ENCODE data around the gene LRRC23.

Gene LRRC23

DNA sequence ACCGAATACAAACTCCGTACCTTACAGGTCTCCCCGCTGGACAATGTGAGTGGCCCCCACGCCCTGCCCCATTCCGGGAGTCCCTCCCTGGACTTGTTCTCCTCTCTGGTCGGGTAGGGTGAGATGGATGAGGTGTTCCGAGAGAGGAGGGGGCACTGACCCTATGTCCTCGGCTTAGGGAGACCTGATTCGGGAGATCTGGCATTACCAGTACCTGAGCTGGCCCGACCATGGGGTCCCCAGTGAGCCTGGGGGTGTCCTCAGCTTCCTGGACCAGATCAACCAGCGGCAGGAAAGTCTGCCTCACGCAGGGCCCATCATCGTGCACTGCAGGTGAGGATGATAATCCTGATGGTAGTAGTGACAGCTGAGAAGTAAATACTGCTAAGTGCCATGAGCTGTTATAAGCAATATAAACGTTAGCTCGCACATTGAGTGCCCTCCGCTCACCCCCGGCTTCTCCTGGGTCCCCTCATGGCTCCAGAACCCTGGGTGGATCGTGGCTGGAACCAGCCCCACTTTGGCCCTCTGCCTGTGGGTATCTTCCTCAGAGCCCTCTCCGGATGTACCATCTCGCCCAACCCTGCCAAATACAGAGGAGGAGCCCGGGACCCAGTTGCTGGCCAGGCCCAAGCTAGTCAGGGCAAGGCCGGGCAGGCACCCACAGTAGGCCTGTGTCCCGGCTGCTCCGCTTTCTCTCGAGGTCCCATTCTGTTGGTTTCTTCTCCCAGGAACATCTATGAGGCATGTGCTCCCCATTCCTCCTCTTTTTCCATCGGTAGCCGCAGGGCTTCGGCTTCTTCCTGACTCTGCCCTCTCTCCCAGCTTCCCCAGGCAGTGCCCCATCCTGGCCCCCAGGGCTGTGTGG, 53.4 kb downstream of the LRRC23 start:
- Histone ChIP-seq H3K36me3 (ENCODE audit: control insufficient read depth in 1 of 2, insufficient read depth in 2 of 2, low read length in 2 of 2) (peaks cover 12 to 16% of the 10 kb centered on the region in 2 experiments), H2BK120ac (ENCODE audit: insufficient read depth, low read length, poor library complexity) (no peak overlapping the region), H3K79me1 (ENCODE audit: low read length) (peaks cover 17% of the 10 kb centered on the region), H3K4me3 (ENCODE audit: low read depth, low read length) (no peak overlapping the region), H3K79me2 (ENCODE audit: control insufficient read depth, insufficient read depth, low read length, poor library complexity) (peaks cover 6% of the 10 kb centered on the region), H3K14ac (ENCODE audit: low read length) (no peak overlapping the region), H3K27ac (ENCODE audit: low read depth, low read length) (no peak overlapping the region), H3K4me1 (ENCODE audit: control insufficient read depth in 1 of 2, insufficient read depth in 2 of 2, low read length in 2 of 2) (peaks cover 6 to 13% of the 10 kb centered on the region in 2 experiments), H2BK12ac (ENCODE audit: low read length) (no peak overlapping the region), H2AFZ (ENCODE audit: insufficient read depth, low read length, poor library complexity) (no peak overlapping the region), H3K4ac (ENCODE audit: low read depth, low read length) (no peak overlapping the region), H3K18ac (ENCODE audit: low read length) (no peak overlapping the region), H2AK5ac (ENCODE audit: low read length) (no peak overlapping the region), H3K9ac (ENCODE audit: low read length) (no peak overlapping the region), H3K27me3 (ENCODE audit: insufficient read depth, low read length) (no peaks in the 10 kb centered on the region), H3K4me2 (ENCODE audit: low read length) (no peak overlapping the region), H4K12ac (ENCODE audit: low read depth, low read length) (no peak overlapping the region), H2BK5ac (ENCODE audit: low read depth, low read length, poor library complexity) (no peak overlapping the region), H3K9me3 (ENCODE audit: insufficient read depth, low read depth, low read length) (no peaks in the 10 kb centered on the region), H4K91ac (ENCODE audit: low read depth, low read length) (no peak overlapping the region), H4K8ac (ENCODE audit: low read depth, low read length) (no peak overlapping the region), H3K23ac (ENCODE audit: low read length) (no peak overlapping the region)
- WGBS (ENCODE audit: extremely low coverage, insufficient coverage, insufficient read length) = no CpG with 5 or more reads among the region's 28 CpGs
- DNase-seq = no peak

GRCh38 chr12:6958609-6959057, 54.0 kb downstream of the LRRC23 start:
- Histone ChIP-seq H4K12ac (ENCODE audit: low read depth, low read length) (no peak overlapping the region), H3K79me1 (ENCODE audit: low read length) (peaks cover 23% of the 10 kb centered on the region), H2BK5ac (ENCODE audit: low read depth, low read length, poor library complexity) (no peak overlapping the region), H3K4me3 (ENCODE audit: low read depth, low read length) (no peak overlapping the region), H3K4me2 (ENCODE audit: low read length) (no peak overlapping the region), H3K9ac (ENCODE audit: low read length) (no peak overlapping the region), H3K4ac (ENCODE audit: low read depth, low read length) (no peak overlapping the region), H3K18ac (ENCODE audit: low read length) (no peak overlapping the region), H2BK12ac (ENCODE audit: low read length) (no peak overlapping the region), H3K27ac (ENCODE audit: low read depth, low read length) (no peak overlapping the region), H3K23ac (ENCODE audit: low read length) (no peak overlapping the region), H2AFZ (ENCODE audit: insufficient read depth, low read length, poor library complexity) (no peak overlapping the region), H4K8ac (ENCODE audit: low read depth, low read length) (no peak overlapping the region), H4K91ac (ENCODE audit: low read depth, low read length) (no peak overlapping the region), H3K9me3 (ENCODE audit: insufficient read depth, low read depth, low read length) (peaks cover 2% of the 10 kb centered on the region), H2AK5ac (ENCODE audit: low read length) (no peak overlapping the region), H3K14ac (ENCODE audit: low read length) (no peak overlapping the region), H3K27me3 (ENCODE audit: insufficient read depth, low read length) (no peaks in the 10 kb centered on the region), H2BK120ac (ENCODE audit: insufficient read depth, low read length, poor library complexity) (no peak overlapping the region), H3K4me1 (ENCODE audit: control insufficient read depth in 1 of 2, insufficient read depth in 2 of 2, low read length in 2 of 2) (peaks cover 6 to 14% of the 10 kb centered on the region in 2 experiments), H3K79me2 (ENCODE audit: control insufficient read depth, insufficient read depth, low read length, poor library complexity) (peaks cover 11% of the 10 kb centered on the region), H3K36me3 (ENCODE audit: control insufficient read depth in 1 of 2, insufficient read depth in 2 of 2, low read length in 2 of 2) (peaks cover 12 to 16% of the 10 kb centered on the region in 2 experiments)
- no CpG with 5 or more reads among the region's 10 CpGs for WGBS (ENCODE audit: extremely low coverage, insufficient coverage, insufficient read length)
- no peak for DNase-seq

DNA sequence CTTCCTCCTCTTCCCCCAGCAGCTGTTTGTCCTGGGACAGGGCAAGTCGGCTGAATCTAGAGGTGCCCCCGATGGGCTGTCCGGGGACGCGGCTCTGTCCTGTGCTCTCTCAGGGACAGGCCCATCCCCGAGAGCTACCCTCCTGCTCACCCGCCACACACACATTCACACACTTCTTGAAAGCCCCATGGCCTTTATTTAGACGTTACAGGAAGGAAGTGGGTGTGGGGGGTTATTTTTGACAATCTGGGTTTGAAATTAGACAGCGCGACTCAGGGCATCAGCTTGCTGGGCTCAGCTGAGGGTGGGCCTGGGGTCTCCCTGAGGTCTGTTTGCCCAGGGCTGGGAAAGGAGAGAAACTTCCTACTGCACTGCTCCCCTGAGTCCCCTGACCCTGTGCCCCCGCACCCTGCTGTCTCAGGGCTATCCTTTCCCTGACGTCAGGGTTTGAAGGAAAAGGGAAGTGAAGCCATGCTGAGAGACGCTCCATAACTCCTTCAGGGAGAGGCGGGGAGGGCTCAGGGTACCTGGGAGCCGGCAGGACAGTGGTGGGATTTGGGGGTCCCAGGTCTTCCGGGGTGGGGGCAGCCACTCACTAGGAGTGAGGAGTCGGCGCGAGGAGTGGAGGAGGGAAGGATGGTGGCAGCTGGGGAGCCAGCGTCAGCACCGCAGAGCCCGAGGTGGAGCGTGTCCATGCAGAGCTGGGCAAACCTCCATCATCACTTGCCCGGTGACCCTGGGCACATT, 54.6 kb downstream of the LRRC23 start:
- H3K4me3 ChIP-seq (ENCODE audit: low read depth, low read length) = no peak overlapping the region
- H3K36me3 ChIP-seq (ENCODE audit: control insufficient read depth in 1 of 2, insufficient read depth in 2 of 2, low read length in 2 of 2) = peaks cover 14 to 16% of the 10 kb centered on the region in 2 experiments
- no peak overlapping the region for H3K23ac ChIP-seq (ENCODE audit: low read length)
- H2AK5ac ChIP-seq (ENCODE audit: low read length) = no peak overlapping the region
- peaks cover 6 to 16% of the 10 kb centered on the region in 2 experiments for H3K4me1 ChIP-seq (ENCODE audit: control insufficient read depth in 1 of 2, insufficient read depth in 2 of 2, low read length in 2 of 2)
- H3K9me3 ChIP-seq (ENCODE audit: insufficient read depth, low read depth, low read length) = peaks cover 2% of the 10 kb centered on the region
- no peak overlapping the region for H2BK5ac ChIP-seq (ENCODE audit: low read depth, low read length, poor library complexity)
- H2AFZ ChIP-seq (ENCODE audit: insufficient read depth, low read length, poor library complexity) = no peak overlapping the region
- H3K27ac ChIP-seq (ENCODE audit: low read depth, low read length) = no peak overlapping the region
- H3K27me3 ChIP-seq (ENCODE audit: insufficient read depth, low read length) = no peaks in the 10 kb centered on the region
- DNase-seq = peak in 1 of 2 donors; percentile 21
- no peak overlapping the region for H2BK120ac ChIP-seq (ENCODE audit: insufficient read depth, low read length, poor library complexity)
- H2BK12ac ChIP-seq (ENCODE audit: low read length) = no peak overlapping the region
- no peak overlapping the region for H3K4ac ChIP-seq (ENCODE audit: low read depth, low read length)
- H4K12ac ChIP-seq (ENCODE audit: low read depth, low read length) = no peak overlapping the region
- peaks cover 14% of the 10 kb centered on the region for H3K79me2 ChIP-seq (ENCODE audit: control insufficient read depth, insufficient read depth, low read length, poor library complexity)
- no peak overlapping the region for H3K14ac ChIP-seq (ENCODE audit: low read length)
- no peak overlapping the region for H3K4me2 ChIP-seq (ENCODE audit: low read length)
- H4K91ac ChIP-seq (ENCODE audit: low read depth, low read length) = no peak overlapping the region
- H3K79me1 ChIP-seq (ENCODE audit: low read length) = peaks cover 26% of the 10 kb centered on the region
- H3K9ac ChIP-seq (ENCODE audit: low read length) = no peak overlapping the region
- WGBS (ENCODE audit: extremely low coverage, insufficient coverage, insufficient read length) = no CpG with 5 or more reads among the region's 24 CpGs
- H3K18ac ChIP-seq (ENCODE audit: low read length) = no peak overlapping the region
- no peak overlapping the region for H4K8ac ChIP-seq (ENCODE audit: low read depth, low read length)

GRCh38 chr12:6959805-6960592, 55.4 kb downstream of the LRRC23 start:
- H3K4ac ChIP-seq (ENCODE audit: low read depth, low read length) = no peak overlapping the region
- peaks cover 2% of the 10 kb centered on the region for H3K9me3 ChIP-seq (ENCODE audit: insufficient read depth, low read depth, low read length)
- H3K79me1 ChIP-seq (ENCODE audit: low read length) = peaks cover 26% of the 10 kb centered on the region
- no peaks in the 10 kb centered on the region for H3K27me3 ChIP-seq (ENCODE audit: insufficient read depth, low read length)
- H3K4me2 ChIP-seq (ENCODE audit: low read length) = no peak overlapping the region
- H3K79me2 ChIP-seq (ENCODE audit: control insufficient read depth, insufficient read depth, low read length, poor library complexity) = peaks cover 19% of the 10 kb centered on the region
- no peak overlapping the region for H3K14ac ChIP-seq (ENCODE audit: low read length)
- H2BK5ac ChIP-seq (ENCODE audit: low read depth, low read length, poor library complexity) = no peak overlapping the region
- H2AK5ac ChIP-seq (ENCODE audit: low read length) = no peak overlapping the region
- no peak overlapping the region for H4K91ac ChIP-seq (ENCODE audit: low read depth, low read length)
- no peak overlapping the region for H2BK12ac ChIP-seq (ENCODE audit: low read length)
- no peak for DNase-seq
- H4K12ac ChIP-seq (ENCODE audit: low read depth, low read length) = no peak overlapping the region
- no peak overlapping the region for H3K9ac ChIP-seq (ENCODE audit: low read length)
- no peak overlapping the region for H3K4me3 ChIP-seq (ENCODE audit: low read depth, low read length)
- H3K4me1 ChIP-seq (ENCODE audit: control insufficient read depth in 1 of 2, insufficient read depth in 2 of 2, low read length in 2 of 2) = peaks cover 10 to 22% of the 10 kb centered on the region in 2 experiments
- H2BK120ac ChIP-seq (ENCODE audit: insufficient read depth, low read length, poor library complexity) = no peak overlapping the region
- WGBS (ENCODE audit: extremely low coverage, insufficient coverage, insufficient read length) = no CpG with 5 or more reads among the region's 26 CpGs
- H3K23ac ChIP-seq (ENCODE audit: low read length) = no peak overlapping the region
- H2AFZ ChIP-seq (ENCODE audit: insufficient read depth, low read length, poor library complexity) = no peak overlapping the region
- H3K18ac ChIP-seq (ENCODE audit: low read length) = no peak overlapping the region
- H4K8ac ChIP-seq (ENCODE audit: low read depth, low read length) = no peak overlapping the region
- no peak overlapping the region for H3K27ac ChIP-seq (ENCODE audit: low read depth, low read length)
- peaks cover 21 to 22% of the 10 kb centered on the region in 2 experiments for H3K36me3 ChIP-seq (ENCODE audit: control insufficient read depth in 1 of 2, insufficient read depth in 2 of 2, low read length in 2 of 2)

Data from trophoblast cell (in vitro differentiated cells and primary cell).